ENCODE measurements around the gene BCORL1.

The BCORL1 gene

GRCh38 chrX:130103605-130104004, 121.2 kb downstream of the BCORL1 start:
- DNase-seq (ENCODE audit: low read depth): no peak
- no peak overlapping the region for H3K4me3 ChIP-seq (ENCODE audit: control insufficient read depth, low read depth, low read length)
- TF ChIP-seq CTCF (conservative IDR thresholded peaks at IDR 0.05; ENCODE audit: control insufficient read depth, insufficient read depth, low read depth, low read length): no peak

- no peak for TF ChIP-seq CTCF (conservative IDR thresholded peaks at IDR 0.05; ENCODE audit: control insufficient read depth, insufficient read depth, low read depth, low read length)
- H3K4me3 ChIP-seq (ENCODE audit: control insufficient read depth, low read depth, low read length): no peak overlapping the region
- no peak for DNase-seq (ENCODE audit: low read depth)
These were observed 122.8 kb downstream of the BCORL1 start for GRCh38 chrX:130105244-130105643.

DNA sequence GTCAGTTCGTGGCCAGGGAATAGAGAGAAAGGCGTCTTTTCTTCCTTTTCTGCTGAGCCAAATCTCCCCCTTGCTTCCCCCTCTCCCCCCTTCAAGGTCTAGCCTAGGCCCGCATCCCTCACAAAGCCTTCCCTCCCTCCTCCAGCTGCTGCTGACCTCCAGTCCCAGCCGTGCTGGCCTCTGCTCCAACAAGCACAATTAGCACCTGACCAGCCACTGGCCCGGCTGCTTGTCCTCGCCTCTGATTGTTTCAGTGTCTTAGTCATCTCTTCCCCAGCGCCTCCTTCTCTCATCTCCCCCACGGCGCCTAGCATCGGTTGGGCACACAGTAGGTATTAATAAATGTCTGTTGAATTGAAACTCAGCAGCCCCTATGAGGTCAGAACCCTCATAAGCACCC, 123.6 kb downstream of the BCORL1 start:
- DNase-seq (ENCODE audit: low read depth): peak; percentile 48
- H3K4me3 ChIP-seq (ENCODE audit: control insufficient read depth, low read depth, low read length): no peak overlapping the region
- TF ChIP-seq CTCF (conservative IDR thresholded peaks at IDR 0.05; ENCODE audit: control insufficient read depth, insufficient read depth, low read depth, low read length): no peak
